Right atrium auricular region (tissue), 2 donors: ENCODE results near the gene STK17A. TPM values are rescaled to one million over a fixed set of nuclear protein-coding genes. Genes with fewer than 3 reads are reported as not detected.
A peak's percentile ranks its signal among the peaks of the same experiment; 100 is the strongest.

Experiments
- DNase-seq: peaks from one replicate; pipeline ENCODE4 v3.0.0-alpha.2; 2019; ENCODE audit warnings: low spot score
- H3K27ac ChIP-seq, 2 donors: fragments of 200-600 bp; sonication (generic); 1 replicate in 1 of 2; 2 replicates in 1 of 2; pipeline ENCODE4 v1.5.1; 2016 to 2019
- H3K27me3 ChIP-seq, 2 donors: fragments of 200-600 bp; sonication (generic); one replicate each; pipeline versions ENCODE4 v1.5.1 to v1.6.0; 2017 to 2019
- H3K36me3 ChIP-seq: fragments of 200-600 bp; sonication (generic); one replicate; pipeline ENCODE4 v1.5.1; 2016
- H3K4me1 ChIP-seq, 2 donors: fragments of 200-600 bp; sonication (generic); one replicate each; pipeline versions ENCODE4 v1.5.1 to v1.6.0; 2017 to 2019
- H3K4me3 ChIP-seq, 2 donors: fragments of 200-600 bp; sonication (generic); 1 replicate in 1 of 2; 2 replicates in 1 of 2; pipeline ENCODE4 v1.5.1; 2017 to 2019; ENCODE audit warnings: mild to moderate bottlenecking in 1 of 2, moderate library complexity in 1 of 2
- H3K9me3 ChIP-seq, 2 donors: fragments of 200-600 bp; sonication (generic); one replicate each; pipeline ENCODE4 v1.5.1; 2019
- CTCF ChIP-seq, 2 donors: fragments of 200-600 bp; sonication (generic); IDR thresholded peaks; one replicate each; pipeline ENCODE4 v1.5.1; 2019; ENCODE audit warnings: antibody characterized with exemption in 2 of 2
- total RNA-seq, 2 donors: library from RNA; depleted of rRNA; stranded (reverse); fragments of >200 nt; gene quantifications; one replicate each; pipeline ENCODE4 v1.1.0, GENCODE V29; 2016

Gene STK17A
- total RNA-seq, 2 donors from 2014 or later = 15.6 to 25.9 TPM

GRCh38 chr7:43646603-43647338 lies 63.9 kb downstream of the STK17A start:
- peak overlapping the region; percentile 84 to 93 for H3K27ac ChIP-seq
- peak overlapping the region in 1 of 2 donors; percentile 8 for H3K4me3 ChIP-seq
- H3K4me1 ChIP-seq = peaks cover 0 to 67% of the 10 kb centered on the region in 2 donors
- H3K27me3 ChIP-seq = no peaks in the 10 kb centered on the region
- no peaks in the 10 kb centered on the region for H3K9me3 ChIP-seq
- no peak for DNase-seq
- TF ChIP-seq CTCF (IDR thresholded peaks at IDR 0.05) = no peak
- H3K36me3 ChIP-seq = peaks cover 12% of the 10 kb centered on the region

DNA sequence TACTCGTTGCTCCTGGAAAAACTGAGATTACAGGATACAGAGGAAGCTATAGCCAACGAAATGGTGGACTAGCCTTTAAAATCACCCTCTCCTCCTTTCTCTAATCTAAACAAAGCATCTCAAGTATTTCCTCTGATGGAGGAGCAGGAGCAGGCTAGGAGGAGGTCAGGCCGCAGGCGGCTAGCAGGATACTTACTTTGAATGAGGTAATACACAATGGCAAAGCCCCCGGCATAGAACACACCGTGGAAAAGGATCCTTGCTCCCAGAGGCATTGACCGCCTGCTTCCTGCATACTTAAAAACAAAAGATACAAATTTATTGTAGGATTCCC lies 64.4 kb downstream of the STK17A start:
- no peaks in the 10 kb centered on the region for H3K27me3 ChIP-seq
- no peaks in the 10 kb centered on the region for H3K9me3 ChIP-seq
- H3K4me3 ChIP-seq = peak overlapping the region in 1 of 2 donors; percentile 8
- peaks cover 12% of the 10 kb centered on the region for H3K36me3 ChIP-seq
- H3K4me1 ChIP-seq = peaks cover 0 to 71% of the 10 kb centered on the region in 2 donors
- no peak for DNase-seq
- peak overlapping the region; percentile 84 to 93 for H3K27ac ChIP-seq
- no peak for TF ChIP-seq CTCF (IDR thresholded peaks at IDR 0.05)

- TF ChIP-seq CTCF (IDR thresholded peaks at IDR 0.05) = no peak
- peak overlapping the region in 1 of 2 donors; percentile 8 for H3K4me3 ChIP-seq
- H3K27ac ChIP-seq = peak overlapping the region; percentile 84 to 93
- H3K27me3 ChIP-seq = no peaks in the 10 kb centered on the region
- peak; percentile 87 for DNase-seq
- H3K9me3 ChIP-seq = no peaks in the 10 kb centered on the region
- H3K4me1 ChIP-seq = peaks cover 0 to 71% of the 10 kb centered on the region in 2 donors
- peaks cover 12% of the 10 kb centered on the region for H3K36me3 ChIP-seq
Observed at GRCh38 chr7:43647673-43648472, 65.0 kb downstream of the STK17A start.

- DNase-seq = no peak
- Histone ChIP-seq H3K27ac (peak overlapping the region; percentile 84 to 93), H3K9me3 (no peaks in the 10 kb centered on the region), H3K4me1 (peaks cover 0 to 71% of the 10 kb centered on the region in 2 donors), H3K4me3 (no peak overlapping the region), H3K27me3 (no peaks in the 10 kb centered on the region), H3K36me3 (peaks cover 4% of the 10 kb centered on the region)
- no peak for TF ChIP-seq CTCF (IDR thresholded peaks at IDR 0.05)
Observed at GRCh38 chr7:43648473-43649406, 65.8 kb downstream of the STK17A start.

DNA sequence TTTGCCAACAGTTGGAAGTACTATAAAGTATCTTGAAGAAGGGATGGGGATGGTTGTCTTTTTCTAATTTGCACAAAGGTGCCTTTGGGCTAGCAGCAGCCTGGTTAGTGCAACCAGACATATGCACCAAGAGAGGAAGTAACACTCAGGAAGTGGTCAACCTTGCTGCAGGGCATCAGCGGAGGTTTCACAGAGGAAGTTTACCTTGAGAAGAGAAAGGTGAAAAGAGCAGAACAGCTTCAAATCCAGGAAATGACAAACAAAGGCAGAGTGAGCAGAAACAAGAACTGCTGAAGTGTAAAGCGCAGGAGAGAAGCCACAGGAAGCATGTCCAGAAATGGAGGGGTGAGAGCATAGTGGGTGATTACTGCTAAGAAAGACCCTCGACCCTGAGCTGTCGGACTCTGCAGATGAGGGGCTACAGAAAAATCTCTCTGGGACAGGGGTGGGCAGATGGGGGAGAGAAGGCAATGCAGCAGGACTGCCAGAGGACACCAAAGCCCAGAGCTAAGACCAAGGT lies 66.9 kb downstream of the STK17A start:
- H3K4me1 ChIP-seq = peaks cover 0 to 71% of the 10 kb centered on the region in 2 donors
- H3K4me3 ChIP-seq = no peak overlapping the region
- TF ChIP-seq CTCF (IDR thresholded peaks at IDR 0.05) = no peak
- peak overlapping the region; percentile 57 to 71 for H3K27ac ChIP-seq
- H3K36me3 ChIP-seq = no peaks in the 10 kb centered on the region
- DNase-seq = no peak
- no peaks in the 10 kb centered on the region for H3K27me3 ChIP-seq
- H3K9me3 ChIP-seq = no peaks in the 10 kb centered on the region
